Gastrocnemius medialis (tissue), 4 donors: ENCODE data around the gene ITPR1.

Experiments
- POLR2A ChIP-seq, 2 donors: fragments of 450-650 bp; IDR thresholded peaks; one replicate each; pipeline ENCODE4 v1.6.1; 2017; ENCODE audit warnings: antibody characterized with exemption in 2 of 2, mild to moderate bottlenecking in 2 of 2, moderate library complexity in 2 of 2
- TF ChIP-seq, protein P1 (sequence below), 5 experiments: fragments of 450-650 bp in 3 of 5; fragments of 200-600 bp in 2 of 5; sonication (generic) in 2 of 5; IDR thresholded peaks in 4 of 5; conservative IDR thresholded peaks in 1 of 5; 1 replicate in 4 of 5; 2 replicates in 1 of 5; pipeline ENCODE4 v1.5.1; 2016 to 2019; ENCODE audit warnings: antibody characterized with exemption in 5 of 5, mild to moderate bottlenecking in 3 of 5, moderate library complexity in 3 of 5

DNA sequence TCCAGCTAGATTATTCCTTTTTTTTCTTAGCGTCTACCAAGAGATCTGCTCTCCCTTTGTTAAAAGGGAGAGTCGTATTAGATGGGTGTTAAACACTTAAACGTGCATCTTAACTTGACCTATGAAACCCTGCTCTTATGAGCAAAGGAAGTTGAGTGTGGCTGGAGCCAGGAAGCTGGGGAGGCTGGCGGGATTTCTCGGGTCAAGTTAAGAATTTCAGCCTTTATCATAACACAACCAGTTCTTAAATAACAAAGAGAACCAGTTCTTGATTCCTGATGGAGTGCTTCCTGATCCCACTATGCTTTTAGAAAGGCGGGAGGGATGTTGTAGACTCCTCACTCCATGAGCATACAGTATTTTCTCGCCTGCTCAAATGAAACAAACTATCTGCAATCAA is 215.1 kb downstream of the ITPR1 start:
- TF ChIP-seq, protein P1, sequence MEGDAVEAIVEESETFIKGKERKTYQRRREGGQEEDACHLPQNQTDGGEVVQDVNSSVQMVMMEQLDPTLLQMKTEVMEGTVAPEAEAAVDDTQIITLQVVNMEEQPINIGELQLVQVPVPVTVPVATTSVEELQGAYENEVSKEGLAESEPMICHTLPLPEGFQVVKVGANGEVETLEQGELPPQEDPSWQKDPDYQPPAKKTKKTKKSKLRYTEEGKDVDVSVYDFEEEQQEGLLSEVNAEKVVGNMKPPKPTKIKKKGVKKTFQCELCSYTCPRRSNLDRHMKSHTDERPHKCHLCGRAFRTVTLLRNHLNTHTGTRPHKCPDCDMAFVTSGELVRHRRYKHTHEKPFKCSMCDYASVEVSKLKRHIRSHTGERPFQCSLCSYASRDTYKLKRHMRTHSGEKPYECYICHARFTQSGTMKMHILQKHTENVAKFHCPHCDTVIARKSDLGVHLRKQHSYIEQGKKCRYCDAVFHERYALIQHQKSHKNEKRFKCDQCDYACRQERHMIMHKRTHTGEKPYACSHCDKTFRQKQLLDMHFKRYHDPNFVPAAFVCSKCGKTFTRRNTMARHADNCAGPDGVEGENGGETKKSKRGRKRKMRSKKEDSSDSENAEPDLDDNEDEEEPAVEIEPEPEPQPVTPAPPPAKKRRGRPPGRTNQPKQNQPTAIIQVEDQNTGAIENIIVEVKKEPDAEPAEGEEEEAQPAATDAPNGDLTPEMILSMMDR (IDR thresholded peaks at IDR 0.05 in 4 of 5, conservative IDR thresholded peaks at IDR 0.05 in 1 of 5): no peak
- TF ChIP-seq POLR2A (IDR thresholded peaks at IDR 0.05): no peak
